ENCODE data around the gene TAOK1.

TAOK1 gene

DNA sequence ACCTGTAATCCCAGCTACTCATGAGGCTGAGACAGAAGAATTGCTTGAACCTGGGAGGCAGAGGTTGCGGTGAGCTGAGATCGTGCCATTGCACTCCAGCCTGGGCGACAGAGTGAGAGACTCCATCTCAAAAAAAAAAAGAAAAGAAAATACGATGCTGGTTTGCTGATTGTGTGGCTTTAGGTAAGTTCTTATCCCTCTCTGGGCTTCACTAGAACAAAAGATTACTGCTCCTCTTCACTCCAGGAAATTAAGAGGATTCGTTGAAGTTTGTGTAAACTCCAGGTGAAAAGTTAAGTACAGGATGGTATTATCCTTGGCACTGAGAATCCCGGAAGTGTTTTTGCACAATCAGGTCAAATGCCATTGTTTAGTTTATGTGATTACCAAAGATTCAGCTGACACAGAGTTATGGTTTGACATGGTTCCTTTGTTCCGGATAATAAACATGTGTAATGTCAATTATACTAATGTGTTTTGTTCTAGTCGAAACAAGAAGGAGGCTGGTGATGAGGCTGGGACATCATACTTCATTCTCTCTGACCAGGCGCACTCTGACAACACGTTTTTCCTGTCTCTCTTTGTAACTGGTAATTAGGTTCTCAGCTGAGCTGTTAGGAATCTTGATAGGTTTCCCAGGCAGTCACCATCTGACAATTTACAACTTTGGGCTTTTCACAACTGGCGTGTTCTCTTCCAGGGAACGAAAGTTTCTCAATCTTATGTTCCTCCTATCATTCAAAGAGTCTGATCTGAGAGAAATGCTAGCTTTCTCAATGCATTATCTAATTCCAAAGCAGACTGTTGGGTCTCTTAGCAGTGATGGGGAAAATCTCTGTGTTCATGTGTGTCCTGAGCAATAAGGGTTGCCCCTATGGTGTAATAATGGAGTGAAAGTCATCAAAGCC, 10.8 kb upstream of the TAOK1 start:
- DNase-seq = peak; percentile 7

GRCh38 chr17:29383686-29384085, 6.5 kb upstream of the TAOK1 start:
- DNase-seq = no peak

DNA sequence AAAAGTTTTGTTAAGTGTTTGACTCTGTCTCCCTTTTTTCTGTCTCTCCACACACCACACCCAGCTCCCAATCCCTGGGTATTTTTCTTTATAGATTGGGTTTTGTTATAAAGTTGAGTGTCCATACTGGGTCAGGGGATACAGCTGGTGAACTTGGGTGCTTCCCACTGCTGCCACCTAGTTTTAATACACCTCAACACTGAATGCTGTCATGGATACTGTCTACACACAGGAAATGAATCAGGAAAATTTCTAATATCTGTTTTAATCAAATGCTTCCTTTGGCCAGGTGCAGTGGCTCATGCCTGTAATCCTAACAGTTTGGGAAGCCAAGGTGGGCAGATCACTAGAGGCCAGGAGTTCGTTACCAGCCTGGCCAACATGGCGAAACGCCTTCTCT, 5.3 kb upstream of the TAOK1 start:
- no peak for DNase-seq

GRCh38 chr17:29386760-29387159, 3.4 kb upstream of the TAOK1 start:
- no peak for DNase-seq

- DNase-seq = no peak
These were observed 1.2 kb upstream of the TAOK1 start for GRCh38 chr17:29388937-29389336.

DNA sequence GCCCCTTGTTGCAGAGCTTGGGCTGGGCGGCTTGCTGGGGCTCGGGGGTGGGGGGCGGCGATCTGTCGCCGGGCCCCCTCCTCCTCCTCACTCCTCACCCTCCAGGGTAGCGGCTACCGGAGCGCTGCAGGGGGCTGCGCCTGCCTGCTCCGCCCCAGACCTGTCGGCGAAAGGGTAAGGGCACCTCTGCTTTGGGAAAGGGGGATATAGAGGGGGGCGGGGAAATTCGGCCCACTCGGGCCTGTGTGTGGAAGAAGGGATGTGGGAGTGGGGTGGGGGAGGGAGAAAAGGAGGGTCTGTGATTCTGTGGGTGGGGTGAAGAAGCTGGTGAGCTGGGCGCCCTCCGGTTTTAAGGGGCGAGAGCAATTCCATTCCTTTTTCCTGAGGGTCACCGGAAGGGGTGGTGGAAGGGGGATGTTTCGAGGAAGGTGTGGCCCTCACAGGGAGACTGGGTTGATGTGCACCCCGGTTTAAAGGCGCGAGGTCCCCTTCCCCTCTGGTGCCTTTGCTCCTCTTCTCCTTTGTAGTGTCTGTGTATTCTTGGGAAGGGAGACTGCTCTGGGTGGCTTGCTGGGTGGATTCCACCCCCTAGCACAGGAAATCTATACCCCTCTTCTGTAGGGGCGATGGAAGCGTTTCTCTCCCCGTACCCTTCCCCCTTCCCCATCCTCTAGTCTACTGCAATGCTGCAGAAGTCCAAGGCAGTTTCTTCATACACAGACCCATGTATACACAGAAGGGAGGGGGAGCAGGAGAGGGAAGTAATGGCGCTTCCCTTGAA, 878 bp downstream of the TAOK1 start:
- peak; percentile 21 for DNase-seq

- DNase-seq = no peak
These were observed 3.3 kb downstream of the TAOK1 start for GRCh38 chr17:29393436-29393835.

GRCh38 chr17:29394761-29395160, 4.6 kb downstream of the TAOK1 start:
- DNase-seq = no peak

GRCh38 chr17:29396066-29396465, 5.9 kb downstream of the TAOK1 start:
- no peak for DNase-seq

GRCh38 chr17:29399634-29400033, 9.5 kb downstream of the TAOK1 start:
- DNase-seq = no peak

DNA sequence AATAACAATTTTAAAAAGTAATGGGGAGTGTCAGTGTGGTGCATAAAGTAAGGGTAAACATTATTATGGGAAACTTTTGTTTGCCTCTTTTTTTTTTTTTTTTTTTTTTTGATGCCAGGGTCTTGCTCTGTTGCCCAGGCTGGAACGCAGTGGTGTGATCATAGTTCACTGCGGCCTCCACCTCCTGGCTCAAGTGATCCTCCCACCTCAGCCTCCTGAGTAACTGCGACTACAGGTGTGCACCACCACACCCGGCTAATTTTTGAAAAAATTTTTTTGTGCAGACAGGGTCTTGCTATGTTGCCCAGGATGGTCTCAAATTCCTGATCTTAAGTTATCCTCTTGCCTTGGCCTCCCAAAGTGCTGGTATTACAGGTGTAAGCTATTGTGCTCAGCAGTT, 10.7 kb downstream of the TAOK1 start:
- no peak for DNase-seq

DNA sequence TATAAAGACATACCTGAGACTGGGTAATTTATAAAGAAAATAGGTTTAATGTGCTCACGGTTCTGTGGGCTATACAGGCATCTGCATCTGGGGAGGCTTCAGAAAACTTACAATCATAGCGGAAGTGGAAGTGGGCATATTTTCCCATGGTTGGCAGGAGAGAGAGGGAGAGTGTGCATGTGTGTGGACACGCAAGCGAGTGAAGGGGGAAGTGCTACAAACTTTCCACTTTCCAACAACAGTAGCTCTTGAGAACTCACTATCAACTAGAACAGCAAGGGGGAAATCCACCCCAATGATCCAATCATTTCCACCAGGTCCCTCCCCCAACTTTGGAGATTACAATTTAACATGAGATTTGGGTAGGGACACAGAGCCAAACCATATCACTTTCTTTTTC, 11.1 kb downstream of the TAOK1 start:
- DNase-seq = no peak

GRCh38 chr17:29407856-29408255, 17.7 kb downstream of the TAOK1 start:
- DNase-seq = no peak

DNA sequence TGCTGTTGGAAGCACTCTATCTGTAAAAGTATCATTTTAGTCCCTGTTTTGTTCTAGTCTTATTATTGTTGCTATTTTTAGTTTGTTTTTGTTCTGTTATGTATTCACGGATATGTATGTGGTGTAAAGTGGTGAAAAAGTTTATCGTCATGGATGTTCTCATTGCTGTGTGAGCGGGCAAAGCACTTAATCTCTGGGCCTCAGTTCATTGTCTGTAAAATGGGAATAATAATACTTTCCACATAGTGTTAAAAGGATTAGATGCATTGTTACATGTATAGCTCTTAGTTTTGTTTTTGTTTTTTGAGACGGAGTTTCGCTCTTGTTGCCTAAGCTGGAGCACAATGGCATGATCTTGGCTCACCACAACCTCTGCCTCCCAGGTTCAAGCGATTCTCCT, 19.8 kb downstream of the TAOK1 start:
- no peak for DNase-seq

- DNase-seq = no peak
These were observed 22.8 kb downstream of the TAOK1 start for GRCh38 chr17:29412780-29413565.

- DNase-seq = no peak
These were observed 30.0 kb downstream of the TAOK1 start for GRCh38 chr17:29420128-29420527.

DNA sequence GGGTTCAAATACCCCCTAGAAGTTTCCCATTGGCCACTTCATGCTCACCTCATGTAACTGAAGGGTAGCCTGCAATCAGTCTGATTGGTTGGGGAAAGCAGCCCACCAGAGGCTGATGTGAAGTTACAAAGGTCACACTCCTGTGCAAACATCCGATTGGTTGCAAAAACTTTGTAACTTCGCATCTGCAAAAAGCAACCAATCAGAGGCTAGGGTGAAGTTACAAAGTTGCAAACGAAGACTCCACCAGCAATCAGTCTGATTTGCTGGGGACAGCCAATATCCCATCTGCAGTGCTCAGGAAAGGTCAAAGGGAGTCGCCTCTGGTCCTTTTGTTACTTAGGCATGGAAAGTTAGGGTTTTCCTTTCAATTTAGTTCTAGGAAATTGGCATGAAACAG, 40.1 kb downstream of the TAOK1 start:
- no peak for DNase-seq

DNA sequence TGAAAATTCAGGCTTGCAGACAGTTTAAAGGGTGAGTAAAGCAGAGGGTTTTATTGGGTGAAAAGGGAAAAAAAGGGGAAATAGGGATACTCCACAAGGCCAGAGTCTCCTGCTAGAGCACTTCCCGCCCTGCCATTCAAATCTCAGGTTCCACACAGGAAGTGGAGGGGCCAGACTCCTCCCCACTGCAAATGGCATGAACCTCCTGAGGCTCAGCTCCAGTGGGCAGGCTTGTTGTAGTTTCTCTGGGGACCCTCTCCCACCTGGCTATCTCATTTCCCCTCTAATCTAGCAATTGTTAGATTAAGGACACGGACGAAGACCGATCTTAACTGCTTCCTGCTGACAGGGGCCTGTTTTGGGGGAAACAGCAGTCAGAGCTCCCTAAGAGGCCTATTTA, 43.4 kb downstream of the TAOK1 start:
- no peak for DNase-seq

DNA sequence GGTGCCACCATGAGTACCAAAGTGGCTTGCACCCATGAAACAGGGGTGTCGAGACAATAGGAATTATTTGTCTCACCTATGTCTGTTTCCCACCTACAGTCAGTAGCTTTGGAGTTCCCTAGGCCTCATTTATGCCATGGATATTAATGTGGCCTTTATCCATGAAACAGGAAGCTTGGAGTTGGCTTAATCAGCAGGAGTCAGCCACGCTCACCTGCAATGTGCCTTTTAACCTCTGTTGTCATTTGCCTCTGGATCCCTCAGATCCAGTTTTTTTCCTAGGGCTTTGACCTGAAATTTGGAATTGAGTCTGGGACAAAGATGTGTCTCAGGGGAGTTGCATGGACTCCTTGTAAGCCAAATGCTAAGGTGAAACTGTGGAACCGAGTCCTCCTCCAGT, 44.4 kb downstream of the TAOK1 start:
- no peak for DNase-seq

GRCh38 chr17:29442451-29442850, 52.3 kb downstream of the TAOK1 start:
- DNase-seq = no peak

DNA sequence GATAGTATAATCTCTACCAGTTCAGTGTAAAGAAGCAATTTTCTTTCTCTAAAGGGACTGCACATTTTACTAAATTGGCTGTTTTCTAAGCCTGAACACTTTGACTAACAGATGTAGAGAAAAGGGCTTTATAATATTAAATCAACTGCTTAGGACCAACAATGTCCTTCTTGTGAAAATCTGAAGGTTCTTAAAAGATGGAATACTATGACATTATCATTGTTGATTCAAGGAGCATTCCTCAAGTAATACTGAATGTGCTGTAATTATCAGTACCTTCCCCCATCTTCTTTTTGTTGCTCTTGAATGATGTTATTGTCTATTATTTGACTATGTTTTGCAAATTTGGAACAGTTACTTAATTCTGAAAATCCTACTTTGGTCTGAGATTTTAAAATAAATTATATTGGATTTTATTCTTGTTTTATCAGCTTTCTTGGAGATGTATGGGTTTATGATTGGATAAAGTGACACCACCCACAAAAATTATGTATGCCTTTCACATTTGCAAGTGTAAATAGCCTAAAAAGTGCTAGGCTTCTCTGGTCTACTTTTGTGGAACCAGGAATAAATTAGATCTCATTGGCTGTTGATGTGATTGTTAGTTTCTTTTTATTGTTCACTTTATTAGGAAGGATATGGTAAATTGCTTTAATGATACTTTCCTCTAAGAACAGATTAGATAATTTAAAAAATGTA, 53.0 kb downstream of the TAOK1 start:
- no peak for DNase-seq

DNA sequence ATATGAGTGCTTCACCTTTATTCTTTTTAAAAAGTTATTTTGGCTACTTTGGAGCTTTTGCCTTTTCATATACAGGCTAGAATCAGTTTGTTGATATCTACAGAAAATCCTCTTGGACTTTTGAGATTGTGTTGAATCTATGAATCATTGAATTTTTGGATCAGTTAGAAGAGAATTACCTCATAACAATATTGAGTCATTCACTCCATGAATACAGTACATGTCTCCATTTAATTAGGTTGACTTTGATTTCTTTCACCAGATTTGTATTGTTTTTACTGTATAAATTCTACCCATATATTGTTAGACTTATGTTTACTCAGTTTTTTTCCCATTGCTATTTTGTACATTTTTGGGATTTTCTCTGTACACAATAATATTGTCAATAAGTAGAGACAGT, 54.4 kb downstream of the TAOK1 start:
- DNase-seq = no peak

DNA sequence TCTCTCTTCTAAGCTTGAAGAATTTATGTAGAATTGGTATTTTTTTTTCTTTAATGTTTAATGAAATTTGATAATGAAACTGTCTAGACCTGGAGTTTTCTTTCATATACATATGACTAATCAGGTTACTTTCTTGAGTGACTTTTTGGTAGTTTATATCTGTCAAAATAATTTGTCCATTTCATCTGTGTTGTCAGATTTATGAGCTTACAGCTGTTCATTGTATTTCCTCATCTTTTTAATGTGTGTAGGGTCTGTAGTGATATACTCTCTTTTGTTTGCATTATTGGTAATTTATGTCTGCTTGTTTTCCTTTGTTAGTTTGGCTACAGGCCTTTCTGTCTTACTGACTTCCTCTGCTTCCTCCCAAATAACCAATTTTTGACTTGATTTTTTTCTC, 55.7 kb downstream of the TAOK1 start:
- DNase-seq = no peak
